ENCODE data around the gene ERI3. TPM values are rescaled to one million over a fixed set of nuclear protein-coding genes. Genes with fewer than 3 reads are reported as not detected.

The ERI3 gene
- total RNA-seq, 1 experiment from 2014 or later: 83.3 TPM

GRCh38 chr1:44283524-44284173, 71.4 kb downstream of the ERI3 start:
- H3K4me3 ChIP-seq (ENCODE audit: low read depth in 2 of 2, low read length in 2 of 2): no peak overlapping the region
- ATAC-seq: peak; percentile 79
- DNase-seq (ENCODE audit: low read depth, low spot score): no peak

GRCh38 chr1:44282704-44283426, 72.2 kb downstream of the ERI3 start:
- TF ChIP-seq CTCF (IDR thresholded peaks at IDR 0.05) (no peak), REST (IDR thresholded peaks at IDR 0.05; ENCODE audit: insufficient read depth in 1 of 2, low read depth in 2 of 2, low read length in 1 of 2) (no peak)
- peaks cover 4% of the 10 kb centered on the region for H3K4me1 ChIP-seq (ENCODE audit: control insufficient read depth, insufficient read depth, low read length)
- in situ Hi-C loops (cut with HindIII; ENCODE audit: low pct_unique_long_range_greater_than_20kb, low sequenced_read_pairs): no loop called here
- H3K36me3 ChIP-seq (ENCODE audit: control insufficient read depth, insufficient read depth, low read length): no peaks in the 10 kb centered on the region; the same call in 1 of the 2 replicates
- DNase-seq (ENCODE audit: low read depth, low spot score) (no peak), ATAC-seq (no peak)
- POLR2A ChIA-PET: no interaction called here
- intact Hi-C loops (cut with micrococcal nuclease; ENCODE audit: unreplicated experiment): no loop called here
- BruUV-seq (replicated peaks): no TSS peak
- H3K27me3 ChIP-seq (ENCODE audit: control insufficient read depth, insufficient read depth, low read length): no peaks in the 10 kb centered on the region
- H3K27ac ChIP-seq (ENCODE audit: low read length): no peak overlapping the region
- H3K4me3 ChIP-seq (ENCODE audit: low read depth in 2 of 2, low read length in 2 of 2): no peak overlapping the region
- CTCF ChIA-PET: no interaction called here
- H3K9me3 ChIP-seq (ENCODE audit: control insufficient read depth, insufficient read depth, low read depth, low read length): no peaks in the 10 kb centered on the region

More at GRCh38 chr1:44283524-44284173, 71.4 kb downstream of the ERI3 start:
- Histone ChIP-seq H3K4me1 (ENCODE audit: control insufficient read depth, insufficient read depth, low read length) (peaks cover 4% of the 10 kb centered on the region), H3K9me3 (ENCODE audit: control insufficient read depth, insufficient read depth, low read depth, low read length) (no peaks in the 10 kb centered on the region), H3K27ac (ENCODE audit: low read length) (no peak overlapping the region), H3K27me3 (ENCODE audit: control insufficient read depth, insufficient read depth, low read length) (no peaks in the 10 kb centered on the region), H3K36me3 (ENCODE audit: control insufficient read depth, insufficient read depth, low read length) (no peaks in the 10 kb centered on the region; the same call in 1 of the 2 replicates)
- ChIA-PET CTCF (no interaction called here), POLR2A (no interaction called here)
- no TSS peak for BruUV-seq (replicated peaks)
- intact Hi-C loops (cut with micrococcal nuclease; ENCODE audit: unreplicated experiment): no loop called here
- in situ Hi-C loops (cut with HindIII; ENCODE audit: low pct_unique_long_range_greater_than_20kb, low sequenced_read_pairs): no loop called here
- no peak for TF ChIP-seq CTCF (IDR thresholded peaks at IDR 0.05)
- TF ChIP-seq REST (IDR thresholded peaks at IDR 0.05; ENCODE audit: insufficient read depth in 1 of 2, low read depth in 2 of 2, low read length in 1 of 2): no peak
- no peak for TF ChIP-seq POLR2AphosphoS5 (IDR thresholded peaks at IDR 0.05; ENCODE audit: low read depth, low read length)
- TF ChIP-seq SIN3A (IDR thresholded peaks at IDR 0.05; ENCODE audit: borderline replicate concordance, insufficient read depth, low read depth, low read length): no peak
- no peak for TF ChIP-seq TCF7L2 (IDR thresholded peaks at IDR 0.05; ENCODE audit: low read depth, low read length)
